Effector memory CD4-positive, alpha-beta T cell (primary cell): Measurements from ENCODE around the gene NCBP3.
"Not testable (repeated sequence)": the region's sequence is repeated elsewhere in the genome, so short reads cannot be mapped to it uniquely, and the experiment has no call there.

Experiments used
- DNase-seq, 3 donors: peaks; one replicate each; pipeline ENCODE4 v3.0.0-alpha.2; 2020
- H3K27ac ChIP-seq: 2 replicates; pipeline ENCODE4 v1.7.0; 2013; ENCODE audit warnings: mild to moderate bottlenecking, low read length, moderate library complexity; ENCODE audit not compliant: insufficient read depth, poor library complexity, severe bottlenecking
- H3K27me3 ChIP-seq: replicated peaks from 2 replicates; pipeline ENCODE4 v1.7.0; 2013; ENCODE audit warnings: mild to moderate bottlenecking, low read length; ENCODE audit not compliant: insufficient read depth, control insufficient read depth, poor library complexity, severe bottlenecking
- H3K36me3 ChIP-seq: 2 replicates; pipeline ENCODE4 v1.7.0; 2013; ENCODE audit warnings: mild to moderate bottlenecking, low read length, moderate library complexity; ENCODE audit not compliant: control insufficient read depth, insufficient read depth
- H3K4me1 ChIP-seq: 2 replicates; pipeline ENCODE4 v1.7.0; 2013; ENCODE audit warnings: low read length, mild to moderate bottlenecking; ENCODE audit not compliant: control insufficient read depth, insufficient read depth, poor library complexity, severe bottlenecking
- H3K4me3 ChIP-seq: 2 replicates; pipeline ENCODE4 v1.7.0; 2013; ENCODE audit warnings: low read length, low read depth, mild to moderate bottlenecking; ENCODE audit not compliant: insufficient read depth, poor library complexity, severe bottlenecking
- H3K9me3 ChIP-seq: 2 replicates; pipeline ENCODE4 v1.7.0; 2013; ENCODE audit warnings: mild to moderate bottlenecking, low read length, moderate library complexity; ENCODE audit not compliant: control insufficient read depth

Gene NCBP3

DNA sequence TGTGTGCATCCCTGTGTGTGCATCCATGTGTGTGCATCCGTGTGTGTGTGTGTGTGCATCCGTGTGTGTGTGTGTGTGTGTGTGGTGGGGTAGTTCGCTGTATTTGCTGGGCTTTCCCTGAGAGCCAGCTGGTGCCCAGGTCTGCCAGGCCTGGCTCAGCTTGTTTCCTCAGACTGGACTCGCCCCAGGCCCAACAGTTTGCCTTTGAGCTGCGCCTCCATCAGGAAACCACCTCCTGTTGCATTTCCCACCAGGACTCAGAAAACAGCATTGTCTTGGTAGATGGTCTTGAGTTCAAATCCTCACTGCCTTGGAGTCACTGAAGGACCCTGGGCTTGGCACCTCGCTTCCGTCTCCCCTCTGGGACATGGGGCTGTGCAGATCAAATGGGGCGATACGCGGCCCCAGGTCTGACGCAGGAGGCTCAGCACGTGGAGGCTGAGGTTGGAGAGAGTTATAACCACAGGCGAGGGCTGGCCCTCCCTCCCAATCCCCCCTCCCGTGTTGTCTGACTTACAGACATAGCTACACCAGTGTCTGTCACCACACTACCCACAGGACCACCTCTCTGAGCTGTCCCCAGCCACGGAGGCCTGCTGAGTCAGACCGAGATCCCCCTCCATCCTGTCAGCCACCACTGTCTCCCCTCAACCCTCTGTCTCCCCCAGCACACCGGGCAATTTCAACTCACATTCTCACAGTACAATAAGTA is 49.8 kb downstream of the NCBP3 start:
- peaks cover 14% of the 10 kb centered on the region for H3K4me1 ChIP-seq
- no peaks in the 10 kb centered on the region for H3K27me3 ChIP-seq
- peak; percentile 66 to 86 (median 73) for DNase-seq
- H3K36me3 ChIP-seq, result no peaks in the 10 kb centered on the region
- H3K4me3 ChIP-seq, result no peak overlapping the region
- no peaks in the 10 kb centered on the region for H3K9me3 ChIP-seq
- no peak overlapping the region for H3K27ac ChIP-seq

DNA sequence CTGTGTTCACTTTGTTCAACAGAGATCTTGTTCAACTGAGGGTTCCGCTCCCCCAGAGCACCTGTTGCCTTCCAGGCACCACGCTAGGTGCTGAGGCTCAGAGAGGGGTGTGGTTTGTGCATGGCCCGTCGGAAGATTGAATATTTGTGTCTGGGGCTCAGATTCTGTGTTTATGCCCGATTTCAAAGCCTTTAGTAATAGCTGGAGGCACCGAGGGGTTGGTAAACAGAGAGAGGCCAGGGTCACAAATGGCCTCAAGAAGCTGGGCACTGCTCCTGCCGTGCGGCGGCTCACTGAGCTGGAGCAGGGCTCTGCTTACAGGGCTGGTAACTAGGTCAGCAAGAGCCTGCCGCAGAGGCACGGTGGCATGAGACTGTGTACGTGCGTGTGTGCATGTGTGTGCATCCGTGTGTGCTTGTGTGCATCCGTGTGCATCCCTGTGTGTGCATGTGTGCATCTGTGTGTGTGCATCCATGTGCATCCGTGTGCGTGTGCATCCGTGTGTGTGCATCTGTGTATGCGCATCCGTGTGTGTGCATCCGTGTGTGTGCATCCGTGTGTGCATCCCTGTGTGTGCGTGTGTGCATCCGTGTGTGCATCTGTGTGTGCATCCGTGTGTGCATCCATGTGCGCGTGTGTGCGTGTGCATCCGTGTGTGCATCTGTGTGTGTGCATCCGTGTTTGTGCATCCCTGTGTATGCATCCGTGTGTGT is 50.5 kb downstream of the NCBP3 start:
- Histone ChIP-seq H3K36me3 (no peaks in the 10 kb centered on the region), H3K27me3 (no peaks in the 10 kb centered on the region), H3K4me3 (no peak overlapping the region), H3K4me1 (peaks cover 14% of the 10 kb centered on the region), H3K27ac (peak overlapping the region; percentile 38), H3K9me3 (no peaks in the 10 kb centered on the region)
- peak in 1 of 3 donors; percentile 30 for DNase-seq

DNA sequence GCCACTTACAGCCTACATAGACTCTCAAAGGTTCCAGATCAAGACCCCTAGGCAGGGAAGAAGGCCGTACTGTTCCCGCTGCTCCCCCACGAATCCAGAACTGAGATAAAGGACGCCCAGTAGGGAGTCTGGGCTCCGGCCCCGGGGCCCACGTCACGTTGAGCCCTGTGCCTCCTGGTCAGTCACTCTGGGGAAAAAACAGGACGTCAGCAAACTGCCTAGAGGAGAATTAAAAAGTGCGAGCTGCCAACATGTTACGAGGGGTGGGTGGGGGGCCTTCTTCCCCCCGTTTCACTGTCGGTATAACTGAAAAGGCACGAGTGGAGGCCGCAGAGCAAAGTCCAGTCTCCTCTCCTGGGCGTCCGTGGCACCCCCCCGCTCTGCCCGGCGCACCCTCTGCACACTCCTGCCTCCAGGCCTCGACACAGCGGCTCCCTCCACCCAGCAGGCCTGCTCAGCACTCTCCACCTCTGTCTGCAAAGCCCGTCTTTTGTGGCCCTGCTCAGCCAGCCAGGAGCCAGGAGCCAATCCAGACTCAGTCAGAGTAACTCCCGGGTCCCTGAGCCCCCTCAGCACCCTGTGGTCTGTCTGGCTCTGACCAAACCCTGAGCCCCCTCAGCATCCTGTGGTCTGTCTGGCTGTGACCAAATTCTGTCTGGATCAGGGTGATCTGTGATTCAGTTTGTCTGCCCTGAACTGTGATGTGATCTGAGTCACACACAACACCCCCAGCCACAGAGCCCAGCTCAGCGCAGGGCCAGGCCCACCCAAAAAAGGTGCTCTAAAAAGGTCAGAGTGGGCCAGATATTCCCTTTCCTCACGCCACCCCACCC is 51.3 kb downstream of the NCBP3 start:
- Histone ChIP-seq H3K27me3 (no peaks in the 10 kb centered on the region), H3K4me1 (peaks cover 14% of the 10 kb centered on the region), H3K36me3 (no peaks in the 10 kb centered on the region), H3K9me3 (no peaks in the 10 kb centered on the region), H3K27ac (peak overlapping the region; percentile 38), H3K4me3 (no peak overlapping the region)
- peak; percentile 16 to 74 (median 50) for DNase-seq

DNA sequence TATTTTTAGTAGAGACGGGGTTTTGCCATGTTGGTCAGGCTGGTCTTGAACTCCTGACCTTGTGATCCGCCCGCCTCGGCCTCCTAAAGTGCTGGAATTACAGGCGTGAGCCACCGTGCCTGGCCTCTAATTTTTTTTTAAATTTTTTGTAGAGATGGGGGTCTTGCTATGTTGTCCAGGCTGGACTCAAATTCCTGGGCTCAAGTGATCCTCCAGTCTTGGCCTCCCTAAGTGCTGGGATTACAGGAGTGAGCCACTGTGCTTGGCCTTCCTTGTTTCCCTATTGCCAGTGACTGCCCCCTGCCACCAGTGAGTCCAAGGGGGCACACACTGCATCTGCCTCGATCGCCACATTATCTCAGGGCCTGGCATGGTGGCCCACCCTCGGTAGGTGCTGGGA is 51.9 kb downstream of the NCBP3 start:
- not testable (repeated sequence) for H3K27me3 ChIP-seq, H3K27ac ChIP-seq, H3K36me3 ChIP-seq, H3K9me3 ChIP-seq, H3K4me3 ChIP-seq, DNase-seq
- peaks cover 14% of the 10 kb centered on the region for H3K4me1 ChIP-seq

DNA sequence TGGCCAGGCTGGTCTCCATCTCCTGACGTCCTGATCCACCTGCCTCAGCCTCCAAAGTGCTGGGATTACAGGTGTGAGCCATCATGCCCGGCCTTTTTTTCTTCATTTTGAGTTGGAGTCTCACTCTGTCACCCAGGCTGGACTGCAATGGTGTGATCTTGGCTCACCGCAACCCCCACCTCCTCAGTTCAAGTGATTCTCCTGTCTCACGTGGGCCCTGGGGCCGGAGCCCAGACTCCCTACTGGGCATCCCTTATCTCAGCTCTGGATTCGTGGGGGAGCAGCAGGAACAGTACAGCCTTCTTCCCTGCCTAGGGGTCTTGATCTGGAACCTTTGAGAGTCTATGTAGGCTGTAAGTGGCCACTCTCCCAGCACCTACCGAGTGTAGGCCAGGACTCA is 52.8 kb downstream of the NCBP3 start:
- not testable (repeated sequence) for DNase-seq, H3K27me3 ChIP-seq, H3K27ac ChIP-seq, H3K36me3 ChIP-seq, H3K4me3 ChIP-seq, H3K9me3 ChIP-seq
- peaks cover 16% of the 10 kb centered on the region for H3K4me1 ChIP-seq

GRCh38 chr17:3792481-3792880 is 53.6 kb downstream of the NCBP3 start:
- no peak overlapping the region for H3K4me3 ChIP-seq
- H3K36me3 ChIP-seq, result no peaks in the 10 kb centered on the region
- H3K27ac ChIP-seq, result no peak overlapping the region
- no peaks in the 10 kb centered on the region for H3K27me3 ChIP-seq
- DNase-seq, result no peak
- H3K4me1 ChIP-seq, result peaks cover 17% of the 10 kb centered on the region
- H3K9me3 ChIP-seq, result no peaks in the 10 kb centered on the region

GRCh38 chr17:3788200-3788599 is 57.8 kb downstream of the NCBP3 start:
- Histone ChIP-seq H3K27me3 (no peaks in the 10 kb centered on the region), H3K27ac (no peak overlapping the region), H3K4me1 (peaks cover 3% of the 10 kb centered on the region), H3K36me3 (no peaks in the 10 kb centered on the region), H3K4me3 (no peak overlapping the region), H3K9me3 (no peaks in the 10 kb centered on the region)
- DNase-seq, result no peak

GRCh38 chr17:3785323-3785722 is 60.7 kb downstream of the NCBP3 start:
- not testable (repeated sequence) for H3K4me3 ChIP-seq, DNase-seq, H3K4me1 ChIP-seq, H3K27me3 ChIP-seq, H3K27ac ChIP-seq, H3K9me3 ChIP-seq, H3K36me3 ChIP-seq

DNA sequence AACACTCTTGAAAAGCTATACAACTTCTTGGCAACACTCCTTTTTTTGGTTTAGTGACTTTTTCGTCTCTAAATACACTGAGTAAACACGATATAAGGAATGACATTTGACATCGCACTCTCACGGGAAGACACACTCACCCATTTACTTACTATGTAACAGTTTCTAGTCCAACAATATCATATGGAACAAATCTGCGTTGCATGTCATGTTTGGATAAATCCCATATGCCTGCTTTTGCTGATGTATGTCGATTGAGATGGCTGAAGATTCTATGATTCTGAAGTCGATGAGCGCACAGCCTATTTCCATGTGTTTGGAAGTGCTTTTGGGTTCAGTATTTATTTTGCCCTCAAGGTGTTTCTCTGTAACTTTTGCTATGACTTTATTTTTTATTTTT is 63.3 kb downstream of the NCBP3 start:
- Histone ChIP-seq H3K27me3 (no peaks in the 10 kb centered on the region), H3K9me3 (no peaks in the 10 kb centered on the region), H3K4me3 (no peak overlapping the region), H3K4me1 (no peaks in the 10 kb centered on the region), H3K36me3 (no peaks in the 10 kb centered on the region), H3K27ac (no peak overlapping the region)
- DNase-seq, result no peak

DNA sequence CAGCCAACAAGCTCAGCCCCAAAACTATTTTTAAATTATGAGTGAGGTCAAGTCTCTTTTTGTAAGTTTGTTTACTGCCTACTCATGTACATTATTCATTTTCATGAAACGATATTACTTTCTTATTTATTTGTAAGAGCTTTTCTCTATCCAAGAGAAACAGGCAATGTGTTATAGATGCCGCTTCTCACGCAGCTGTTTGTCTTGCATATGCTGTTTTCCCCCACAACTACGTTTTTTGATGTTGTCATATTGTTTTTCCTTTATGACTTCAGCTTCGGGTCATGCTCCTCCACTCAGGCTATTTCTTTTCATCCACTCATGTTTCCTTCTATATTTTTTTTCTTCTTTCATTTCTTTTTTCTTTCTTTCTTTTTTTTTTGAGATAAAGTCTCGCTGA is 65.1 kb downstream of the NCBP3 start:
- no peaks in the 10 kb centered on the region for H3K36me3 ChIP-seq

More for the DNA sequence above, 65.1 kb downstream of the NCBP3 start:
- H3K4me1 ChIP-seq, result no peaks in the 10 kb centered on the region
- no peak overlapping the region for H3K4me3 ChIP-seq
- H3K27me3 ChIP-seq, result no peaks in the 10 kb centered on the region
- no peak overlapping the region for H3K27ac ChIP-seq
- no peak for DNase-seq
- no peaks in the 10 kb centered on the region for H3K9me3 ChIP-seq
